ENCODE results near the gene ENPEP.

DNA sequence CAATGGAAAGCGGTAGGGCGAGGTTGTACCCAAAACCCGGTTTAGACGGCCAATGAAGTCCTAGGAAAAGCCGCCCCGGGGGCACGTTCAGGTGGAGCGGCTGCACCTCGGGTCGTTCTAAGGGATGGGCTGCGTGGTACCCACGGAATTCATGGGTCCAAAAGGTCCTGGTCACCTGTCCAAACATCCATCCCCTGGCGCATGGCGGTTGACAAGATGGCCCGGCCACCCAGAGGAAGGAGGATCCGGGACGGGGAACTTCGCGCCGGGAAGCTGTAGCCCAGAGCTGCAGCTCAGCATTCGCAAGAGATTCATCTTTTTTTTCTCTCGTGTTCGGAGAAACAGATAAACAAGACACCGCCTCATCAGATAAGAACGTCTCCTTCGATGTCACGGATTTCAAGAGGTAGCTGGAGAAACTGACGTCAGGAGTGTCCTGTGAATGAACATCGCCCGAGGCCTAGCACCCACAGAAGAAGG is 136.1 kb downstream of the ENPEP start:
- no peak for TF ChIP-seq EZH2 (IDR thresholded peaks at IDR 0.05)
- no peak for TF ChIP-seq POLR2AphosphoS5 (IDR thresholded peaks at IDR 0.05; ENCODE audit: borderline replicate concordance, low read depth, low read length)

Data from SK-N-MC (cell line).